ENCODE data around the gene DUS1L.

DNA sequence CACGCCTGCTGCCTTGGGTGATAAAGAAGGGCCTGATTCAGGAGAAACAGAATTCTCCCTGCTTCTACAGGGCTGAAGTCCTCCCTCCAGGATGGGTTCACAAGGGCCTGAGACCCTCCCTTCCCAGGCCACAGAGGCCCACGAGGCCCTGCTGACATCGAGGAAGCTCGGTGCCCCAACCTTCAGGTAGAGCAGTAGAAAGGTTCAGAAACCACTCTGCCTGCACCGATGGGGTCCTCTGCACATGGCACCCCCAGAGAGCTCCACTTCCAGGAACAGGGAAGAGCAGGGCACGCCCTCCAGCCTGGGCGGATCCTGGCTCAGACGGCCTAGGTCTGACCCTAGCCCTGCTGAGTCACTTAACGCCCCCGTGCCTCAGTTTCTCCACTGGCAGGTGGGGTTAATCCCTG, 43.7 kb downstream of the DUS1L start:
- TF ChIP-seq POLR2A (IDR thresholded peaks at IDR 0.05) (no peak), POLR2AphosphoS5 (IDR thresholded peaks at IDR 0.05; ENCODE audit: insufficient read depth in 1 of 2, low read depth in 1 of 2) (no peak)
